ENCODE measurements around the gene LCA5L. TPM values are rescaled to one million over a fixed set of nuclear protein-coding genes. Genes with fewer than 3 reads are reported as not detected.

LCA5L gene
- total and polyA plus RNA-seq, 2 experiments from 2014 or later, result 0.69 to 1.4 TPM

DNA sequence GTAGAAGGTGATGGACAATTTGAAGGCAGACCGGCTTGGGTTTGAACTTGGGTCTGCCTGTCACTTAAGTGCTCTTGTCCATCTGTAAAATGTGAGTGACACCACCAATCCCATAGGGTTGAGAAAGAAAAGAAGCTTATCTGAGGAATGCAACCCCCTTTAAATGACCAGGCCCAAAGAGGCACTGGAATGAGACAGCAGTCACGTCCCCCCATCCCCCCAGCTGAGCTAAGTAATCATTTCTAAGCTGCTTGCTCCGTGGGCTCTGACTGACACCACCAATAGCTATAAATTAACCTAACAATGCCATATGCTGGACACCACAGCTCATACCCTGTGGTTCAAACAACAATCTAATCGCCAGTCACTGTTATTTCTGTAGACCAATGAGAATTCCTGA, 15.1 kb downstream of the LCA5L start (continued):
- TF ChIP-seq, protein P1, sequence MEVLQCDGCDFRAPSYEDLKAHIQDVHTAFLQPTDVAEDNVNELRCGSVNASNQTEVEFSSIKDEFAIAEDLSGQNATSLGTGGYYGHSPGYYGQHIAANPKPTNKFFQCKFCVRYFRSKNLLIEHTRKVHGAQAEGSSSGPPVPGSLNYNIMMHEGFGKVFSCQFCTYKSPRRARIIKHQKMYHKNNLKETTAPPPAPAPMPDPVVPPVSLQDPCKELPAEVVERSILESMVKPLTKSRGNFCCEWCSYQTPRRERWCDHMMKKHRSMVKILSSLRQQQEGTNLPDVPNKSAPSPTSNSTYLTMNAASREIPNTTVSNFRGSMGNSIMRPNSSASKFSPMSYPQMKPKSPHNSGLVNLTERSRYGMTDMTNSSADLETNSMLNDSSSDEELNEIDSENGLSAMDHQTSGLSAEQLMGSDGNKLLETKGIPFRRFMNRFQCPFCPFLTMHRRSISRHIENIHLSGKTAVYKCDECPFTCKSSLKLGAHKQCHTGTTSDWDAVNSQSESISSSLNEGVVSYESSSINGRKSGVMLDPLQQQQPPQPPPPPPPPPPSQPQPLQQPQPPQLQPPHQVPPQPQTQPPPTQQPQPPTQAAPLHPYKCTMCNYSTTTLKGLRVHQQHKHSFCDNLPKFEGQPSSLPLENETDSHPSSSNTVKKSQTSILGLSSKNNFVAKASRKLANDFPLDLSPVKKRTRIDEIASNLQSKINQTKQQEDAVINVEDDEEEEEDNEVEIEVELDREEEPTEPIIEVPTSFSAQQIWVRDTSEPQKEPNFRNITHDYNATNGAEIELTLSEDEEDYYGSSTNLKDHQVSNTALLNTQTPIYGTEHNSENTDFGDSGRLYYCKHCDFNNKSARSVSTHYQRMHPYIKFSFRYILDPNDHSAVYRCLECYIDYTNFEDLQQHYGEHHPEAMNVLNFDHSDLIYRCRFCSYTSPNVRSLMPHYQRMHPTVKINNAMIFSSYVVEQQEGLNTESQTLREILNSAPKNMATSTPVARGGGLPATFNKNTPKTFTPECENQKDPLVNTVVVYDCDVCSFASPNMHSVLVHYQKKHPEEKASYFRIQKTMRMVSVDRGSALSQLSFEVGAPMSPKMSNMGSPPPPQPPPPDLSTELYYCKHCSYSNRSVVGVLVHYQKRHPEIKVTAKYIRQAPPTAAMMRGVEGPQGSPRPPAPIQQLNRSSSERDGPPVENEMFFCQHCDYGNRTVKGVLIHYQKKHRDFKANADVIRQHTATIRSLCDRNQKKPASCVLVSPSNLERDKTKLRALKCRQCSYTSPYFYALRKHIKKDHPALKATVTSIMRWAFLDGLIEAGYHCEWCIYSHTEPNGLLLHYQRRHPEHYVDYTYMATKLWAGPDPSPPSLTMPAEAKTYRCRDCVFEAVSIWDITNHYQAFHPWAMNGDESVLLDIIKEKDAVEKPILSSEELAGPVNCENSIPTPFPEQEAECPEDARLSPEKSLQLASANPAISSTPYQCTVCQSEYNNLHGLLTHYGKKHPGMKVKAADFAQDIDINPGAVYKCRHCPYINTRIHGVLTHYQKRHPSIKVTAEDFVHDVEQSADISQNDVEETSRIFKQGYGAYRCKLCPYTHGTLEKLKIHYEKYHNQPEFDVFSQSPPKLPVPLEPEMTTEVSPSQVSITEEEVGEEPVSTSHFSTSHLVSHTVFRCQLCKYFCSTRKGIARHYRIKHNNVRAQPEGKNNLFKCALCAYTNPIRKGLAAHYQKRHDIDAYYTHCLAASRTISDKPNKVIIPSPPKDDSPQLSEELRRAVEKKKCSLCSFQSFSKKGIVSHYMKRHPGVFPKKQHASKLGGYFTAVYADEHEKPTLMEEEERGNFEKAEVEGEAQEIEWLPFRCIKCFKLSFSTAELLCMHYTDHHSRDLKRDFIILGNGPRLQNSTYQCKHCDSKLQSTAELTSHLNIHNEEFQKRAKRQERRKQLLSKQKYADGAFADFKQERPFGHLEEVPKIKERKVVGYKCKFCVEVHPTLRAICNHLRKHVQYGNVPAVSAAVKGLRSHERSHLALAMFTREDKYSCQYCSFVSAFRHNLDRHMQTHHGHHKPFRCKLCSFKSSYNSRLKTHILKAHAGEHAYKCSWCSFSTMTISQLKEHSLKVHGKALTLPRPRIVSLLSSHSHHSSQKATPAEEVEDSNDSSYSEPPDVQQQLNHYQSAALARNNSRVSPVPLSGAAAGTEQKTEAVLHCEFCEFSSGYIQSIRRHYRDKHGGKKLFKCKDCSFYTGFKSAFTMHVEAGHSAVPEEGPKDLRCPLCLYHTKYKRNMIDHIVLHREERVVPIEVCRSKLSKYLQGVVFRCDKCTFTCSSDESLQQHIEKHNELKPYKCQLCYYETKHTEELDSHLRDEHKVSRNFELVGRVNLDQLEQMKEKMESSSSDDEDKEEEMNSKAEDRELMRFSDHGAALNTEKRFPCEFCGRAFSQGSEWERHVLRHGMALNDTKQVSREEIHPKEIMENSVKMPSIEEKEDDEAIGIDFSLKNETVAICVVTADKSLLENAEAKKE (CRISPR knock-in tag; IDR thresholded peaks at IDR 0.05), result no peak
- TF ChIP-seq ZNF331 (CRISPR knock-in tag; IDR thresholded peaks at IDR 0.05; ENCODE audit: low read depth) (no peak), ZNF114 (CRISPR knock-in tag; IDR thresholded peaks at IDR 0.05) (no peak), POLR2AphosphoS5 (IDR thresholded peaks at IDR 0.05; ENCODE audit: low read depth) (no peak)
- TF ChIP-seq, protein P2, sequence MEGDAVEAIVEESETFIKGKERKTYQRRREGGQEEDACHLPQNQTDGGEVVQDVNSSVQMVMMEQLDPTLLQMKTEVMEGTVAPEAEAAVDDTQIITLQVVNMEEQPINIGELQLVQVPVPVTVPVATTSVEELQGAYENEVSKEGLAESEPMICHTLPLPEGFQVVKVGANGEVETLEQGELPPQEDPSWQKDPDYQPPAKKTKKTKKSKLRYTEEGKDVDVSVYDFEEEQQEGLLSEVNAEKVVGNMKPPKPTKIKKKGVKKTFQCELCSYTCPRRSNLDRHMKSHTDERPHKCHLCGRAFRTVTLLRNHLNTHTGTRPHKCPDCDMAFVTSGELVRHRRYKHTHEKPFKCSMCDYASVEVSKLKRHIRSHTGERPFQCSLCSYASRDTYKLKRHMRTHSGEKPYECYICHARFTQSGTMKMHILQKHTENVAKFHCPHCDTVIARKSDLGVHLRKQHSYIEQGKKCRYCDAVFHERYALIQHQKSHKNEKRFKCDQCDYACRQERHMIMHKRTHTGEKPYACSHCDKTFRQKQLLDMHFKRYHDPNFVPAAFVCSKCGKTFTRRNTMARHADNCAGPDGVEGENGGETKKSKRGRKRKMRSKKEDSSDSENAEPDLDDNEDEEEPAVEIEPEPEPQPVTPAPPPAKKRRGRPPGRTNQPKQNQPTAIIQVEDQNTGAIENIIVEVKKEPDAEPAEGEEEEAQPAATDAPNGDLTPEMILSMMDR (conservative IDR thresholded peaks at IDR 0.05; ENCODE audit: low read depth in 2 of 2), result no peak

DNA sequence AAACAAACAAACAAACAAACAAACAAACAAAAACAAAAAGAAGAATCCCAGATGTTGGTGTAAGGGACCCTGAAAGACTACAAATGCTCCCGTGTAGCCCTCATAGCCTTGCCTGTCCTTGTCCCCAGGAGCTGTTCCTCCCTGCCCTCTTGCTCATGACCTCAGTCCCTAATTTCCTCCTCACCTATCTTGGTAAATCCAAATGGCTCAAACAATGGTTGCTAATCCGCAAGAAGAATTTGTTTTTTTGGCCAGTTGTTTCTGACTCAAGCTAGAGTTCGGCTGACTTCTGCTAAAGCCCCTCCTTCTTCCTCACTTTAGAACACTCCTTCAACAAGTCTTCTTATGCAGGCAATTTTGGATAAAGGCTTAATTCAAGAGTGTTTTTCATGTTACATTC, 15.6 kb downstream of the LCA5L start:
- Histone ChIP-seq H3K4me3 (no peak overlapping the region), H3K4me2 (no peak overlapping the region), H3K27ac (ENCODE audit: low read depth) (no peak overlapping the region), H3F3A (replicated peaks; ENCODE audit: low read depth) (no peaks in the 10 kb centered on the region), H3K36me3 (ENCODE audit: insufficient read depth) (no peaks in the 10 kb centered on the region), H2AFZ (peak overlapping the region; percentile 14; the same call in 1 of the 2 replicates), H3K9me2 (ENCODE audit: insufficient read depth) (no peaks in the 10 kb centered on the region), H4K20me1 (replicated peaks; ENCODE audit: insufficient read depth) (no peaks in the 10 kb centered on the region), H3K79me2 (replicated peaks; ENCODE audit: insufficient read depth) (no peaks in the 10 kb centered on the region), H3K4me1 (ENCODE audit: insufficient read depth) (peaks cover 10% of the 10 kb centered on the region; the same call in 1 of the 2 replicates), H3K27me3 (ENCODE audit: insufficient read depth) (no peaks in the 10 kb centered on the region)
- Mint-ChIP-seq H3K4me3 (no peak overlapping the region), H3K27ac (no peak overlapping the region), H3K4me1 (peaks cover 13% of the 10 kb centered on the region), H3K9me3 (no peaks in the 10 kb centered on the region), H3K36me3 (ENCODE audit: low read depth) (no peaks in the 10 kb centered on the region), H3K27me3 (ENCODE audit: insufficient read depth, low read depth, poor library complexity) (no peaks in the 10 kb centered on the region)
- DNase-seq (ENCODE audit: low spot score) (no peak), ATAC-seq (no peak)
- TF ChIP-seq POLR2AphosphoS5 (IDR thresholded peaks at IDR 0.05; ENCODE audit: low read depth) (no peak), EZH2phosphoT487 (IDR thresholded peaks at IDR 0.05; ENCODE audit: unreplicated experiment) (no peak), STAT1 (IDR thresholded peaks at IDR 0.05; ENCODE audit: unreplicated experiment) (no peak), CREB1 (CRISPR knock-in tag; IDR thresholded peaks at IDR 0.05; ENCODE audit: low read depth) (no peak)
- TF ChIP-seq, protein P3, sequence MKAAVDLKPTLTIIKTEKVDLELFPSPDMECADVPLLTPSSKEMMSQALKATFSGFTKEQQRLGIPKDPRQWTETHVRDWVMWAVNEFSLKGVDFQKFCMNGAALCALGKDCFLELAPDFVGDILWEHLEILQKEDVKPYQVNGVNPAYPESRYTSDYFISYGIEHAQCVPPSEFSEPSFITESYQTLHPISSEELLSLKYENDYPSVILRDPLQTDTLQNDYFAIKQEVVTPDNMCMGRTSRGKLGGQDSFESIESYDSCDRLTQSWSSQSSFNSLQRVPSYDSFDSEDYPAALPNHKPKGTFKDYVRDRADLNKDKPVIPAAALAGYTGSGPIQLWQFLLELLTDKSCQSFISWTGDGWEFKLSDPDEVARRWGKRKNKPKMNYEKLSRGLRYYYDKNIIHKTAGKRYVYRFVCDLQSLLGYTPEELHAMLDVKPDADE (IDR thresholded peaks at IDR 0.05), result no peak
- TF ChIP-seq, protein P4, sequence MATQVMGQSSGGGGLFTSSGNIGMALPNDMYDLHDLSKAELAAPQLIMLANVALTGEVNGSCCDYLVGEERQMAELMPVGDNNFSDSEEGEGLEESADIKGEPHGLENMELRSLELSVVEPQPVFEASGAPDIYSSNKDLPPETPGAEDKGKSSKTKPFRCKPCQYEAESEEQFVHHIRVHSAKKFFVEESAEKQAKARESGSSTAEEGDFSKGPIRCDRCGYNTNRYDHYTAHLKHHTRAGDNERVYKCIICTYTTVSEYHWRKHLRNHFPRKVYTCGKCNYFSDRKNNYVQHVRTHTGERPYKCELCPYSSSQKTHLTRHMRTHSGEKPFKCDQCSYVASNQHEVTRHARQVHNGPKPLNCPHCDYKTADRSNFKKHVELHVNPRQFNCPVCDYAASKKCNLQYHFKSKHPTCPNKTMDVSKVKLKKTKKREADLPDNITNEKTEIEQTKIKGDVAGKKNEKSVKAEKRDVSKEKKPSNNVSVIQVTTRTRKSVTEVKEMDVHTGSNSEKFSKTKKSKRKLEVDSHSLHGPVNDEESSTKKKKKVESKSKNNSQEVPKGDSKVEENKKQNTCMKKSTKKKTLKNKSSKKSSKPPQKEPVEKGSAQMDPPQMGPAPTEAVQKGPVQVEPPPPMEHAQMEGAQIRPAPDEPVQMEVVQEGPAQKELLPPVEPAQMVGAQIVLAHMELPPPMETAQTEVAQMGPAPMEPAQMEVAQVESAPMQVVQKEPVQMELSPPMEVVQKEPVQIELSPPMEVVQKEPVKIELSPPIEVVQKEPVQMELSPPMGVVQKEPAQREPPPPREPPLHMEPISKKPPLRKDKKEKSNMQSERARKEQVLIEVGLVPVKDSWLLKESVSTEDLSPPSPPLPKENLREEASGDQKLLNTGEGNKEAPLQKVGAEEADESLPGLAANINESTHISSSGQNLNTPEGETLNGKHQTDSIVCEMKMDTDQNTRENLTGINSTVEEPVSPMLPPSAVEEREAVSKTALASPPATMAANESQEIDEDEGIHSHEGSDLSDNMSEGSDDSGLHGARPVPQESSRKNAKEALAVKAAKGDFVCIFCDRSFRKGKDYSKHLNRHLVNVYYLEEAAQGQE (IDR thresholded peaks at IDR 0.05; ENCODE audit: unreplicated experiment), result no peak
